SK-MEL-5 (cell line): Measurements from ENCODE around the gene OR6P1. TPM values are rescaled to one million over a fixed set of nuclear protein-coding genes. Genes with fewer than 3 reads are reported as not detected.
A peak's percentile ranks its signal among the peaks of the same experiment; 100 is the strongest.

Experiments used
- DNase-seq: peaks from one replicate; pipeline ENCODE4 v3.0.0-alpha.2; 2016; ENCODE audit warnings: low read depth, low spot score
- in situ Hi-C: cut with HindIII; loops from 2 replicates; pipeline ENCODE4 v1.10.0; 2016; ENCODE audit warnings: low sequenced_read_pairs, high pct_unique_total_duplicates, low pct_unique_long_range_greater_than_20kb
- polyA plus RNA-seq, 2 experiments: library from polyadenylated mRNA; depleted of rRNA; stranded (reverse); fragments of >200 nt; gene quantifications; 2 replicates each; pipeline ENCODE4 v1.2.3, GENCODE V29; 2015
- total RNA-seq: library from RNA; depleted of rRNA; stranded (reverse); fragments of >200 nt; shearing (Covaris generic); gene quantifications from 2 replicates; pipeline ENCODE4 v1.2.3, GENCODE V29; 2014; rRNA removed

The OR6P1 gene
- not detected in 2 replicates for total RNA-seq
- polyA plus RNA-seq (2015; cell fraction: cytosol; rRNA removed) = not detected in 2 replicates
- polyA plus RNA-seq (2015; cell fraction: nucleus; rRNA removed) = not detected in 2 replicates

- in situ Hi-C loops = no loop called here
- no peak for DNase-seq
These were observed at the start of gene OR6P1 for GRCh38 chr1:158570480-158570879. TSS of gene OR6P1 (minus strand) at chr1:158570580. CDS start at chr1:158563604, 6,976 bp downstream.

DNA sequence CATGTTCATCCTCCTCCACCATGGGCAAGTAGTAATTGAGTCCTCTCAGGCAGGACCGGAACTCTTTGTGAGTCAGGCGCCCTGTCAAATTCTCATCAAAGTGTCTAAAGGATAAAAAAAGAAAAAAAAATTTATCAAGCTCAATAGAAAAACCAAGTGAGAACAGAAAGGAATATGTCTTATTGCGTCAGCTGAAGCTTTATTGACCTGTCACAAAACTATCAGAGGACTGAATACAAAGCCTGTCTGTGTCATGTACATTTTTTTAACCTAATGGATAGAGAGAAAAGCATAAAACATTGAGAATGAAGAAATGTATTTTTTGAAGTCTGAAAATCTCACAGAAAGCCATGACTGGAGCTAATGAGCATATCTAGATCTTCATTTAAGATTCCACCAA is 43.4 kb upstream of the OR6P1 start:
- in situ Hi-C loops = no loop called here
- no peak for DNase-seq

- no peak for DNase-seq
- in situ Hi-C loops = no loop called here
These were observed 41.5 kb upstream of the OR6P1 start for GRCh38 chr1:158611916-158612315.

- in situ Hi-C loops = no loop called here
- DNase-seq = no peak
These were observed 36.9 kb upstream of the OR6P1 start for GRCh38 chr1:158607296-158607695.

- no peak for DNase-seq
- in situ Hi-C loops = no loop called here
These were observed 34.6 kb upstream of the OR6P1 start, which contains the start of gene OR10Z1 for GRCh38 chr1:158604968-158605367. TSS of gene OR10Z1 (plus strand) at chr1:158605268. CDS start at chr1:158606439, 1,171 bp downstream.

- in situ Hi-C loops = no loop called here
- no peak for DNase-seq
These were observed 30.4 kb upstream of the OR6P1 start for GRCh38 chr1:158600735-158601134.

GRCh38 chr1:158586942-158587341 is 16.6 kb upstream of the OR6P1 start:
- in situ Hi-C loops = no loop called here
- DNase-seq = no peak

DNA sequence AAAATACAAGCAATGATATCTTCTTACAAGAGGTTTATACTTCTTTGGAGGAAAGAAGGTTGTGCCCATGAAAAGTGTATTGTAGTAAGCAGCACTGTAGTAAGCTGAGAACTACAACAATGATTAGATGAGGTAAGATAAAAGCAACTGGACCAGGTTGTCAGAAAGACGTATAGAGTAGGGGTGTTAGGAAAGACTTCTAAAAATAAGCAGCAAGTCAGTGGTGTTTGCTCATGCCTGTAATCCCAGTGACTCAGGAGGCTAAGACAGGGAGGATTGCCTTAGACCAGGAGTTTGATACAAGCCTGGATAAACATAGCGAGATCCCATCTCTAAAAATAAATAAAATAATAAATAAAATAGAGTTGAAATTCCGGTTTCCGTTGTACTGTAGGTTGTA is 13.6 kb upstream of the OR6P1 start:
- in situ Hi-C loops = no loop called here
- DNase-seq = no peak

- in situ Hi-C loops = no loop called here
- no peak for DNase-seq
These were observed 9.4 kb upstream of the OR6P1 start, which contains the start of gene OR10X1 for GRCh38 chr1:158579733-158580132. TSS of gene OR10X1 (minus strand) at chr1:158579899. CDS start at chr1:158579899, 0 bp downstream.

DNA sequence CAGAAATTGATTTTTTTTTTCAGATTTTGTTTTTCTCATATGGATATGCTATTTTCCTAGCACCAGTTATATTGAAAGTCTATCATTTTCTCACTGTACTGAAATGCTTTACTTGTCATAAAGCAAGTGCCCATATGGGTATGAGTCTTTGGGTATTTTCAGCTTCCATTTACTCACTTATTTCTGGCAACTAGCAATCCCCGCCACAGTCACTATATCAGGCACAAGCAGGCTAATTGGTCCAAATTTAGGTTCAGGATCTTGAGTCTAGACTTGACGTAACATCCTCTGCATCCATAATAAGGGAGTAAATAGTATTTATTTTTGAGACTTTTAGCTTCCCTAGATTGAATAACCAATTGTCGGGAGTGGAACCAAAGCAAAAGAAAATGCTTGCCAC is 7.2 kb upstream of the OR6P1 start:
- in situ Hi-C loops = no loop called here
- DNase-seq = no peak

GRCh38 chr1:158572226-158572625 is 1.8 kb upstream of the OR6P1 start:
- no peak for DNase-seq
- in situ Hi-C loops = no loop called here

- no peak for DNase-seq
- in situ Hi-C loops = no loop called here
These were observed 5.8 kb downstream of the OR6P1 start for GRCh38 chr1:158564608-158565007.

- in situ Hi-C loops = no loop called here
- DNase-seq = no peak
These were observed 6.5 kb downstream of the OR6P1 start for GRCh38 chr1:158563853-158564252.

DNA sequence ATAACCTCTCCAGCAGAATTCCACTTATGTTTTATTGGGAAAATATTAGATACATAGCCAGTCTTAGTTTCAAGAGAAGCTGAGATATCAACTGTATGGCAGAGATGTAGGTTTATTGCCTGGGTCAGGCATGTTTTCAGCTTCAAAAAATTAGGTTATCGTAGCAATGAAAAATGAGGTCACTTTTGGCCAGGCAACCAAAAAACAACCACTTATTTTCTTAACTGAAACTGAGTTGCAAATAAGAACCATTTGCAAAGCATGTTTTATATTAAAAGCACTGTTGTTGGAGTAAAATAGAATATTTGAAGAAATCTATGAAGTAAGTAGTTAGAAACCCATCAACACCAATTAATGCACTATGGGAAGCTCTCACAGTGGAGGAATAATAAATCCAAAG is 10.7 kb downstream of the OR6P1 start:
- no peak for DNase-seq
- in situ Hi-C loops = no loop called here

GRCh38 chr1:158554352-158554751 is 16.0 kb downstream of the OR6P1 start, which contains the start of gene OR6Y1:
TSS of gene OR6Y1 (minus strand) at chr1:158554405. CDS start at chr1:158548105, 6,300 bp downstream.
- in situ Hi-C loops = no loop called here
- no peak for DNase-seq

DNA sequence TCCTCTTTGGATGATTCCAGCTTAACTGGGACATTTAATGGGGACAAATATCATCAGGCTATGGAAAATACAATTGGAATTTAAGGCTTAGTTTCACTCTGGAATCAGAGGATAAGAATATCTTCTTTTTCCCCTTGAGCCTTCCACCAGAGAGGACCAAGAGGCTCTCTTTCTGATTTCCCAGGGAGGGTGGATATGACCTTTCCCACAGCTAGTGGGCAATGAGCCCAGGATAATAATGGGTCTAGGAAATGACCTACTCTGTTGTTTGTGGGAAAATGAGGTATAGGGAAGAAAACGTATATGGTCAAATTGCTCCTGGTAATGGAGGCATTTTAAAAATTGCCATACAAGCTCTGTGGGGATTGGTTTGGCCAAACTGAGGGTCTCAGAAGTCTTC is 18.1 kb downstream of the OR6P1 start:
- in situ Hi-C loops = no loop called here
- no peak for DNase-seq

- in situ Hi-C loops = no loop called here
- no peak for DNase-seq
These were observed 22.8 kb downstream of the OR6P1 start for GRCh38 chr1:158547533-158547932.

GRCh38 chr1:158537609-158538008 is 32.8 kb downstream of the OR6P1 start:
- peak; percentile 4 for DNase-seq
- in situ Hi-C loops = no loop called here

- in situ Hi-C loops = no loop called here
- peak; percentile 44 for DNase-seq
These were observed 35.9 kb downstream of the OR6P1 start for GRCh38 chr1:158534496-158534895.
